OCI-LY1 (cell line): ENCODE data around the gene IVNS1ABP.

Experiments
- EZH2 ChIP-seq: fragments of 200-600 bp; sonication (generic), shearing (Covaris generic); IDR thresholded peaks from 2 replicates; pipeline ENCODE4 v1.8.0; 2017; ENCODE audit warnings: borderline replicate concordance, mixed run types, mild to moderate bottlenecking, antibody characterized with exemption, low read length, moderate library complexity, mixed read lengths
- TF ChIP-seq, protein P1 (sequence below): fragments of 200-600 bp; sonication (generic), shearing (Covaris generic); IDR thresholded peaks from 2 replicates; pipeline ENCODE4 v1.5.1; 2017; ENCODE audit warnings: mild to moderate bottlenecking, antibody characterized with exemption, low read length, moderate library complexity, mixed read lengths

GRCh38 chr1:185351734-185352466 lies 34.9 kb upstream of the IVNS1ABP start:
- TF ChIP-seq, protein P1, sequence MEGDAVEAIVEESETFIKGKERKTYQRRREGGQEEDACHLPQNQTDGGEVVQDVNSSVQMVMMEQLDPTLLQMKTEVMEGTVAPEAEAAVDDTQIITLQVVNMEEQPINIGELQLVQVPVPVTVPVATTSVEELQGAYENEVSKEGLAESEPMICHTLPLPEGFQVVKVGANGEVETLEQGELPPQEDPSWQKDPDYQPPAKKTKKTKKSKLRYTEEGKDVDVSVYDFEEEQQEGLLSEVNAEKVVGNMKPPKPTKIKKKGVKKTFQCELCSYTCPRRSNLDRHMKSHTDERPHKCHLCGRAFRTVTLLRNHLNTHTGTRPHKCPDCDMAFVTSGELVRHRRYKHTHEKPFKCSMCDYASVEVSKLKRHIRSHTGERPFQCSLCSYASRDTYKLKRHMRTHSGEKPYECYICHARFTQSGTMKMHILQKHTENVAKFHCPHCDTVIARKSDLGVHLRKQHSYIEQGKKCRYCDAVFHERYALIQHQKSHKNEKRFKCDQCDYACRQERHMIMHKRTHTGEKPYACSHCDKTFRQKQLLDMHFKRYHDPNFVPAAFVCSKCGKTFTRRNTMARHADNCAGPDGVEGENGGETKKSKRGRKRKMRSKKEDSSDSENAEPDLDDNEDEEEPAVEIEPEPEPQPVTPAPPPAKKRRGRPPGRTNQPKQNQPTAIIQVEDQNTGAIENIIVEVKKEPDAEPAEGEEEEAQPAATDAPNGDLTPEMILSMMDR: no peak
- TF ChIP-seq EZH2: no peak
